ENCODE measurements around the gene ATXN1. TPM values are rescaled to one million over a fixed set of nuclear protein-coding genes. Genes with fewer than 3 reads are reported as not detected.

Gene ATXN1
- polyA plus RNA-seq, 2 of the 4 experiments (the other 2 are of a cell fraction): 2.9 to 8.3 TPM

GRCh38 chr6:16766043-16766536 lies 4.8 kb upstream of the ATXN1 start:
- peaks cover 69% of the 10 kb centered on the region for H3K4me1 ChIP-seq
- POLR2A ChIA-PET: no interaction called here
- peak overlapping the region; percentile 64 to 68; a peak in 3 of 6 replicates for H3K27ac ChIP-seq
- H3K4me2 ChIP-seq: peak overlapping the region; percentile 77
- WGBS (ENCODE audit: missing lambda C conversion rate): 0% methylated on average over 1 of the region's 1 CpG
- no peak overlapping the region for H3K4me3 ChIP-seq
- ATAC-seq (no peak), DNase-seq (ENCODE audit: low read depth in 1 of 2, low spot score in 1 of 2) (peak in 1 of 2 experiments; percentile 84), FAIRE-seq (no peak)
- TF ChIP-seq JUNB (IDR thresholded peaks at IDR 0.05): peak; percentile 71
- TF ChIP-seq ESRRA (IDR thresholded peaks at IDR 0.05; ENCODE audit: borderline replicate concordance, low read length): no peak
- no peak for TF ChIP-seq ZSCAN20 (CRISPR knock-in tag; IDR thresholded peaks at IDR 0.05)
- TF ChIP-seq MAFK (IDR thresholded peaks at IDR 0.05; ENCODE audit: partially characterized antibody): no peak
- TF ChIP-seq RARB (CRISPR knock-in tag; IDR thresholded peaks at IDR 0.05): no peak
- TF ChIP-seq HOXB5 (CRISPR knock-in tag; IDR thresholded peaks at IDR 0.05): no peak
- TF ChIP-seq PHF8 (IDR thresholded peaks at IDR 0.05; ENCODE audit: borderline replicate concordance, low read depth): no peak
- TF ChIP-seq FOSL2 (IDR thresholded peaks at IDR 0.05): peak; percentile 55
- TF ChIP-seq FOSL2 (CRISPR knock-in tag; IDR thresholded peaks at IDR 0.05): peak; percentile 65
- TF ChIP-seq HDAC2 (IDR thresholded peaks at IDR 0.05): no peak
- TF ChIP-seq ZC3H11A (IDR thresholded peaks at IDR 0.05): no peak
- no peak for TF ChIP-seq POLR2AphosphoS2 (conservative IDR thresholded peaks at IDR 0.05; ENCODE audit: low read length)
- no peak for TF ChIP-seq SMC3 (IDR thresholded peaks at IDR 0.05)
- no peak for TF ChIP-seq FOXS1 (CRISPR knock-in tag; IDR thresholded peaks at IDR 0.05)
- no peak for TF ChIP-seq ZFP36 (IDR thresholded peaks at IDR 0.05; ENCODE audit: borderline replicate concordance, partially characterized antibody)
- TF ChIP-seq RFX5 (IDR thresholded peaks at IDR 0.05): no peak
- TF ChIP-seq HES2 (IDR thresholded peaks at IDR 0.05): no peak
- no peak for TF ChIP-seq JUN (IDR thresholded peaks at IDR 0.05)
- TF ChIP-seq, protein P1, sequence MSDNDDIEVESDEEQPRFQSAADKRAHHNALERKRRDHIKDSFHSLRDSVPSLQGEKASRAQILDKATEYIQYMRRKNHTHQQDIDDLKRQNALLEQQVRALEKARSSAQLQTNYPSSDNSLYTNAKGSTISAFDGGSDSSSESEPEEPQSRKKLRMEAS (IDR thresholded peaks at IDR 0.05): no peak
- TF ChIP-seq PBX3 (IDR thresholded peaks at IDR 0.05): no peak
- TF ChIP-seq CBX8 (IDR thresholded peaks at IDR 0.05): no peak
- peak in 1 of 2 experiments; percentile 57; a peak in 1 of 4 replicates for TF ChIP-seq CEBPB (IDR thresholded peaks at IDR 0.05)
- peak; percentile 78; the same call in 1 of the 2 replicates for TF ChIP-seq GATA3 (IDR thresholded peaks at IDR 0.05; ENCODE audit: borderline replicate concordance)
- no peak for TF ChIP-seq RCOR1 (IDR thresholded peaks at IDR 0.05; ENCODE audit: low read depth, low read length)
- TF ChIP-seq EHMT2 (IDR thresholded peaks at IDR 0.05; ENCODE audit: low read depth): no peak
- no peak for TF ChIP-seq CHD4 (IDR thresholded peaks at IDR 0.05; ENCODE audit: borderline replicate concordance)
- TF ChIP-seq FOSB (CRISPR knock-in tag; IDR thresholded peaks at IDR 0.05): no peak
- TF ChIP-seq E2F6 (IDR thresholded peaks at IDR 0.05; ENCODE audit: borderline replicate concordance, low read depth): no peak
- TF ChIP-seq EP300 (IDR thresholded peaks at IDR 0.05): peak in 1 of 2 experiments; percentile 67; a peak in 3 of 5 replicates
- CTCF ChIA-PET: interaction anchor here (0.9 kb wide), 1 partner anchor 255 kb away, joined by 3 read pairs; no protein-coding TSS in a partner anchor
- no peaks in the 10 kb centered on the region for H3K9me3 ChIP-seq

DNA sequence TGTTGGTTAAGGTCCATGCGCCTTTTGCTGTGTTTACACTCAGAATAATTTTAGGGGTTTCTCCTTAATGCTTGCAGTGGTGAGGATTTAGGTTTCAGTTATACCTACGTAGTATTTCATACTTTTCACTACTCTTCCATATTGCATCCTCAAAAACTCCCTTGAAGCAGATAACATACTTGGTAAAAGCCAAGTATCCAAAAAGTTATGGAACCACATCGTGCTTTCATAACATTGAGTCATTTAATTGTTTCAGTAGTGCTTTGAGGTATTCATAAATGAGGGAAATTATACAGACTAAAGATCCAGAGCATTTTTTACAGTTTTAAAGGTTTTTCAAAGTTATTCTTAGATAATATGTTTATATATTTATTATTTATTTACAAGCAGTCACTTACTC lies 4.0 kb upstream of the ATXN1 start:
- Histone ChIP-seq H3K4me1 (peaks cover 63% of the 10 kb centered on the region), H3K27ac (peak overlapping the region in 1 of 2 experiments; percentile 36; a peak in 1 of 6 replicates), H3K4me3 (no peak overlapping the region), H3K4me2 (peak overlapping the region; percentile 77), H3K9me3 (no peaks in the 10 kb centered on the region)
- ChIA-PET POLR2A (no interaction called here), CTCF (interaction anchor here (2.4 to 2.9 kb wide), 2 partner anchors 254 to 321 kb away, joined by 9 to 15 read pairs; no protein-coding TSS in a partner anchor)
- FAIRE-seq (no peak), DNase-seq (ENCODE audit: low read depth in 1 of 2, low spot score in 1 of 2) (no peak), ATAC-seq (no peak)
- TF ChIP-seq, protein P2, sequence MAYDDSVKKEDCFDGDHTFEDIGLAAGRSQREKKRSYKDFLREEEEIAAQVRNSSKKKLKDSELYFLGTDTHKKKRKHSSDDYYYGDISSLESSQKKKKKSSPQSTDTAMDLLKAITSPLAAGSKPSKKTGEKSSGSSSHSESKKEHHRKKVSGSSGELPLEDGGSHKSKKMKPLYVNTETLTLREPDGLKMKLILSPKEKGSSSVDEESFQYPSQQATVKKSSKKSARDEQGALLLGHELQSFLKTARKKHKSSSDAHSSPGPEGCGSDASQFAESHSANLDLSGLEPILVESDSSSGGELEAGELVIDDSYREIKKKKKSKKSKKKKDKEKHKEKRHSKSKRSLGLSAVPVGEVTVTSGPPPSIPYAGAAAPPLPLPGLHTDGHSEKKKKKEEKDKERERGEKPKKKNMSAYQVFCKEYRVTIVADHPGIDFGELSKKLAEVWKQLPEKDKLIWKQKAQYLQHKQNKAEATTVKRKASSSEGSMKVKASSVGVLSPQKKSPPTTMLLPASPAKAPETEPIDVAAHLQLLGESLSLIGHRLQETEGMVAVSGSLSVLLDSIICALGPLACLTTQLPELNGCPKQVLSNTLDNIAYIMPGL (CRISPR knock-in tag; IDR thresholded peaks at IDR 0.05; ENCODE audit: borderline replicate concordance): no peak
- TF ChIP-seq SMC3 (IDR thresholded peaks at IDR 0.05): no peak
- TF ChIP-seq BHLHE40 (IDR thresholded peaks at IDR 0.05; ENCODE audit: low read depth, low read length): no peak
- TF ChIP-seq GATA3 (IDR thresholded peaks at IDR 0.05; ENCODE audit: borderline replicate concordance): no peak
- no peak for TF ChIP-seq RNF2 (IDR thresholded peaks at IDR 0.05; ENCODE audit: borderline replicate concordance, low read depth)
- TF ChIP-seq HDAC2 (IDR thresholded peaks at IDR 0.05): no peak
- TF ChIP-seq ZSCAN20 (CRISPR knock-in tag; IDR thresholded peaks at IDR 0.05): no peak
- TF ChIP-seq JUNB (IDR thresholded peaks at IDR 0.05): no peak
- TF ChIP-seq PHF8 (IDR thresholded peaks at IDR 0.05; ENCODE audit: borderline replicate concordance, low read depth): no peak
- TF ChIP-seq HOXB5 (CRISPR knock-in tag; IDR thresholded peaks at IDR 0.05): no peak
- TF ChIP-seq MYC (IDR thresholded peaks at IDR 0.05; ENCODE audit: borderline replicate concordance, low read length): no peak
- no peak for TF ChIP-seq SREBF2 (IDR thresholded peaks at IDR 0.05)
- no peak for TF ChIP-seq KDM1A (IDR thresholded peaks at IDR 0.05; ENCODE audit: low read depth)
- WGBS (ENCODE audit: missing lambda C conversion rate): 73% methylated on average over 3 of the region's 3 CpGs
